Measurements from ENCODE around the gene DCHS2. TPM values are rescaled to one million over a fixed set of nuclear protein-coding genes. Genes with fewer than 3 reads are reported as not detected.

Gene DCHS2
- total RNA-seq, 1 experiment from 2014 or later: 0.55 TPM

DNA sequence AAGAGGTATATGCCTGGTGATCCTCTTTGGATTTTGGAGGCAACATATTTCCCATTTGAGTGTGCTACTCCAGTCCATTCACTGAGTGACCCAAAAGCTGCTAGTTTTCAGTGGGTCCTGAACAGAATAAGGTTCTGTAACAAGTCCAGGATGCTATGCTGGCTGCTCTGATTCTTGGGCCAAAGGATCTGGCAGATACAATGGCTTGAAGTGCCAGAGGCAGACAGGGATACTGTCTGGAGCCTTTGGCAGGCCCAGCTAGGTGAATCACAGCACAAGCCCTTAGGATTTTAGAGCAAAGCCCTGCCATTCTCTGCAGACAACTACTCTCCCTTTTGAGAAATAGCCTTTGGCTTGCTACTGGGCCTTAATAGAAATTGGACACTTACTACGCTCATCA, 40.6 kb downstream of the DCHS2 start:
- H3K4me3 ChIP-seq (ENCODE audit: insufficient read depth, low read depth, low read length): no peak overlapping the region
- no peak for DNase-seq
- H3K36me3 ChIP-seq (replicated peaks; ENCODE audit: control insufficient read depth, insufficient read depth, low read length): no peaks in the 10 kb centered on the region
- H3K27me3 ChIP-seq (ENCODE audit: control insufficient read depth, insufficient read depth, low read length): no peaks in the 10 kb centered on the region

GRCh38 chr4:154444958-154445357, 46.6 kb downstream of the DCHS2 start:
- Histone ChIP-seq H3K27me3 (ENCODE audit: control insufficient read depth, insufficient read depth, low read length) (no peaks in the 10 kb centered on the region), H3K4me3 (ENCODE audit: insufficient read depth, low read depth, low read length) (no peak overlapping the region), H3K36me3 (replicated peaks; ENCODE audit: control insufficient read depth, insufficient read depth, low read length) (no peaks in the 10 kb centered on the region)
- DNase-seq: no peak

GRCh38 chr4:154441982-154442381, 49.6 kb downstream of the DCHS2 start:
- Histone ChIP-seq H3K4me3 (ENCODE audit: insufficient read depth, low read depth, low read length) (no peak overlapping the region), H3K36me3 (replicated peaks; ENCODE audit: control insufficient read depth, insufficient read depth, low read length) (no peaks in the 10 kb centered on the region), H3K27me3 (ENCODE audit: control insufficient read depth, insufficient read depth, low read length) (no peaks in the 10 kb centered on the region)
- no peak for DNase-seq

- no peaks in the 10 kb centered on the region for H3K36me3 ChIP-seq (replicated peaks; ENCODE audit: control insufficient read depth, insufficient read depth, low read length)
- H3K27me3 ChIP-seq (ENCODE audit: control insufficient read depth, insufficient read depth, low read length): no peaks in the 10 kb centered on the region
- H3K4me3 ChIP-seq (ENCODE audit: insufficient read depth, low read depth, low read length): no peak overlapping the region
- no peak for DNase-seq
Observed at GRCh38 chr4:154441124-154441523, 50.5 kb downstream of the DCHS2 start.

DNA sequence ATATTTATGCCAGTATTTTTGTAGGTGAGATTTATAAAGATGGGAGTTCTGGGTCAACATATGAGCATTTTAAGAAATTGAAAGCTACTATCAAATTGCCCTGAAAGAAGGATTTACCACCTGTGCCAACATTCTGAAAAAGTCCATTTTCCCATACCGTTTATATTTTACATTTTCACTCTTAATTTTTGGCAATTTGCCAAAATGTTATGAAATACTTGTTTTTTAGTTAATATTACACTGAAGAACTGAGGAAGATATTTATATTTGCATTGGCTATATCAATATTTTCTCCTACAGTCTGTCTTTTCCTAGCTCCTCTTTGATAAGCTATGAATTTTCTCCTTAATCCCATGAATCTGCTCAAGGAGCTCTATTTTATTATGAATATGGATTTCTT, 52.4 kb downstream of the DCHS2 start:
- Histone ChIP-seq H3K4me3 (ENCODE audit: insufficient read depth, low read depth, low read length) (no peak overlapping the region), H3K27me3 (ENCODE audit: control insufficient read depth, insufficient read depth, low read length) (no peaks in the 10 kb centered on the region), H3K36me3 (replicated peaks; ENCODE audit: control insufficient read depth, insufficient read depth, low read length) (no peaks in the 10 kb centered on the region)
- DNase-seq: no peak

DNA sequence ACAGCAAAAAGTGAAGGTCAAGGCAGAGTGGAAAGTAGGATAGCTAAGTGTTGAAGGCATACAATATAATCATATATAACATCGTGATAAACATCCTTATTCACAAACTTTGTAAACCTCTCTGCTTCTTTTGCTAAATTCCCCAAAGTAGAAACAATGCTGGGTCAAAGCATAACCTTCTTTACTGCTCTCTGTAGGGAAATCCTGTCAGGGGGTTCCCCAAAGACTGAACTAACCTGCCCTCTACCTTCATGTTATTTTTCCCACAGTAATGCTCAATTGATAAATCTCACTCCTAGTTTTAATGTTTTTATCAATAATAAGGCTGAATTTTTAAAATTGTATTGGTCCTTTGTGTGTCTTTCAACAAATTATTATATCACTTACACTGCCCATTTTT, 55.7 kb downstream of the DCHS2 start:
- Histone ChIP-seq H3K4me3 (ENCODE audit: insufficient read depth, low read depth, low read length) (no peak overlapping the region), H3K27me3 (ENCODE audit: control insufficient read depth, insufficient read depth, low read length) (no peaks in the 10 kb centered on the region), H3K36me3 (replicated peaks; ENCODE audit: control insufficient read depth, insufficient read depth, low read length) (no peaks in the 10 kb centered on the region)
- no peak for DNase-seq

DNA sequence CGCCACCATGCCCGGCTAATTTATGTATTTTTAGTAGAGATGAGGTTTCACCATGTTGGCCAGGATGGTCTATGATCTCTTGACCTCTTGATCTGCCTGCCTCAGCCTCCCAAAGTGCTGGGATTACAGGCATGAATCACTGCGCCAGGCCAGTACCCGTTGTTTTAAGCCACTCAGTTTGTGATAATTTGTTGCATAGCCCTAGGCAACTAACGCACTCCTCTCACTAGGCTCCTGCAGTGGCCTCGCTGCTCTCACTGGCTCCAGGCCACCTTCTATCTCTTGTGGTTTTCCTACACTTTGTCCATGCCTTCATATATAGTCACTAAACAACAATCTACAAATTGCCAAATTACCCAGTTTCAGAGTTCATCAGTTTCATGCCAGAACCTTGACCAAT, 58.1 kb downstream of the DCHS2 start:
- DNase-seq: no peak
- H3K4me3 ChIP-seq (ENCODE audit: insufficient read depth, low read depth, low read length): no peak overlapping the region
- H3K36me3 ChIP-seq (replicated peaks; ENCODE audit: control insufficient read depth, insufficient read depth, low read length): no peaks in the 10 kb centered on the region
- no peaks in the 10 kb centered on the region for H3K27me3 ChIP-seq (ENCODE audit: control insufficient read depth, insufficient read depth, low read length)

GRCh38 chr4:154429176-154429575, 62.4 kb downstream of the DCHS2 start:
- H3K4me3 ChIP-seq (ENCODE audit: insufficient read depth, low read depth, low read length): no peak overlapping the region
- H3K27me3 ChIP-seq (ENCODE audit: control insufficient read depth, insufficient read depth, low read length): no peaks in the 10 kb centered on the region; the same call in 1 of the 2 replicates
- no peak for DNase-seq
- H3K36me3 ChIP-seq (replicated peaks; ENCODE audit: control insufficient read depth, insufficient read depth, low read length): no peaks in the 10 kb centered on the region

- Histone ChIP-seq H3K27me3 (ENCODE audit: control insufficient read depth, insufficient read depth, low read length) (no peaks in the 10 kb centered on the region; the same call in 1 of the 2 replicates), H3K36me3 (replicated peaks; ENCODE audit: control insufficient read depth, insufficient read depth, low read length) (no peaks in the 10 kb centered on the region), H3K4me3 (ENCODE audit: insufficient read depth, low read depth, low read length) (no peak overlapping the region)
- DNase-seq: no peak
Observed at GRCh38 chr4:154427149-154427548, 64.5 kb downstream of the DCHS2 start.

DNA sequence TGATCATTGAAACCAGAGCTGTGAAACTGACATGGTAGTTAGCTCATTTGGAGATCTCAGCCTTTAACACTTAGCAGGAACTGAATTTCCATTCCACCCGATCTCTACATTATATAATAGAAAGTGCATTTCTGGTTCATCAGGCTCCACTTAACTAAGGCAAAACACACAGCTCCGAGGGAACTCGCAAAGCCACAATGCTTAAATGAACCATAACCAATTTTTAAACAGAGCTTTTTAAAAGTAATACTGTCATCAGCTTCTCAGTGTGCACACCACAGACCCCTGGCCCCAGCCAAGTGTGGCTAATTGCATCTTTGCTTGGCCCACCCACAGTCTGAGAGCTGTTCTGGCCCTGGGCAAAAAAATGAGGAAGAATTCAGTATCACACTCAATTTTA, 66.1 kb downstream of the DCHS2 start:
- no peaks in the 10 kb centered on the region for H3K36me3 ChIP-seq (replicated peaks; ENCODE audit: control insufficient read depth, insufficient read depth, low read length)
- H3K27me3 ChIP-seq (ENCODE audit: control insufficient read depth, insufficient read depth, low read length): no peaks in the 10 kb centered on the region; the same call in 1 of the 2 replicates
- no peak for DNase-seq
- H3K4me3 ChIP-seq (ENCODE audit: insufficient read depth, low read depth, low read length): no peak overlapping the region

GRCh38 chr4:154424810-154425484, 66.7 kb downstream of the DCHS2 start:
- Histone ChIP-seq H3K4me3 (ENCODE audit: insufficient read depth, low read depth, low read length) (no peak overlapping the region), H3K27me3 (ENCODE audit: control insufficient read depth, insufficient read depth, low read length) (no peaks in the 10 kb centered on the region; the same call in 1 of the 2 replicates), H3K36me3 (replicated peaks; ENCODE audit: control insufficient read depth, insufficient read depth, low read length) (no peaks in the 10 kb centered on the region)
- DNase-seq: no peak

DNA sequence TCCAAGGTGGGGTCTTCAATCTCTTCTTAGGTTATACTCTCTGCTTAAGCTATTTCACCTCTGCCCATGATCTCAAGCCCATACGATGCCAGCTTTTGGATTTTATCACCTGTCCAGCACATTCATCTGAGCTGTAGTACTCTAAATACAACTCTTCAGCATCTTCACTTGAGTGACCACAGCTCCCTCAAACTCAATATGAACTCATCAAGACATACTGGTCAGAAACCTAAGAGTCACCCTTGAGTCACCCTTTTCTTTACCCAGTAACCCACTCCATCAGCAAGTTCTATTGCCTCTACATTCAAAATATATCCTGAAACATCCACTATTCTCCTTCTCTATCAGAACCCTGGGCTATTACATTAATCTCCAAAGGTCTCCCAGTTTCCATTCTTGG, 69.4 kb downstream of the DCHS2 start:
- Histone ChIP-seq H3K27me3 (ENCODE audit: control insufficient read depth, insufficient read depth, low read length) (peaks cover 5% of the 10 kb centered on the region), H3K4me3 (ENCODE audit: insufficient read depth, low read depth, low read length) (no peak overlapping the region), H3K36me3 (replicated peaks; ENCODE audit: control insufficient read depth, insufficient read depth, low read length) (no peaks in the 10 kb centered on the region)
- DNase-seq: no peak

GRCh38 chr4:154421618-154422017, 70.0 kb downstream of the DCHS2 start:
- Histone ChIP-seq H3K36me3 (replicated peaks; ENCODE audit: control insufficient read depth, insufficient read depth, low read length) (no peaks in the 10 kb centered on the region), H3K4me3 (ENCODE audit: insufficient read depth, low read depth, low read length) (no peak overlapping the region), H3K27me3 (ENCODE audit: control insufficient read depth, insufficient read depth, low read length) (peaks cover 8% of the 10 kb centered on the region)
- no peak for DNase-seq

DNA sequence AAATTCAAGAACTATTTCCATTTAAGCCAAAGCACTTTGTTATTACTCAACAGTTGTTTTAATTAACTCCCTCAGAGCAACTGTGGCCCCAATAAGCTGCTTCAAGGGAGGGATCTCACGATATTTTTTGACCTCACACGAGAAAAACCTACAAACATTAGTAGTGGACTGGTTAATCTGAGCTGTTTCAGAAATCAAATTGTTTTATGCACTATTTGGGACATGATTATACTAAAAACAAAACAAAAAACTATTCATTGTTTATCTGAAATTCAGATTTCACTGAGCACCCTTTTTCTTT, 74.3 kb downstream of the DCHS2 start:
- no peak overlapping the region for H3K4me3 ChIP-seq (ENCODE audit: insufficient read depth, low read depth, low read length)
- H3K36me3 ChIP-seq (replicated peaks; ENCODE audit: control insufficient read depth, insufficient read depth, low read length): no peaks in the 10 kb centered on the region
- H3K27me3 ChIP-seq (ENCODE audit: control insufficient read depth, insufficient read depth, low read length): peaks cover 8% of the 10 kb centered on the region
- no peak for DNase-seq

DNA sequence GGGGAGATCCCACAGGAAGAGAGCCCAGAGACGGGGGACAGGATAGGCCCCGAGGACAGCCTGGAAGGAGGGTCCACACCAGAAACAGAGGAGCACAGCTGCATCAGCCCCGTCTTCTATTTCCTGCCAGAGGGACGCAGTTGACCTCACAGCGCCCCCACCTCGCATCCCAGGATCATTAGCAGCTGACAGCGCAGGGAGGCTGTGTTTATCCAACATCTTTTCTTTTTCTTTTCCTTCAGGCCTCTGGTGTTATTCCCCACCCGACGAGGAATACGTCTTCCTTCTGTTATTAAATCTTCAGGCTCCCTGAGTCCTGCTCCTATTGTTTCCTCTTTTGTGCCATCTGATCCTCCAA, 75.4 kb downstream of the DCHS2 start:
- peak; percentile 18 for DNase-seq
- peak overlapping the region; percentile 53 for H3K4me3 ChIP-seq (ENCODE audit: insufficient read depth, low read depth, low read length)
- H3K27me3 ChIP-seq (ENCODE audit: control insufficient read depth, insufficient read depth, low read length): peaks cover 8% of the 10 kb centered on the region
- H3K36me3 ChIP-seq (replicated peaks; ENCODE audit: control insufficient read depth, insufficient read depth, low read length): no peaks in the 10 kb centered on the region

- Histone ChIP-seq H3K4me3 (ENCODE audit: insufficient read depth, low read depth, low read length) (no peak overlapping the region), H3K36me3 (replicated peaks; ENCODE audit: control insufficient read depth, insufficient read depth, low read length) (no peaks in the 10 kb centered on the region), H3K27me3 (ENCODE audit: control insufficient read depth, insufficient read depth, low read length) (peaks cover 8% of the 10 kb centered on the region)
- DNase-seq: no peak
Observed at GRCh38 chr4:154415313-154415712, 76.3 kb downstream of the DCHS2 start.

Data from H7 (cell line).